Stimulated activated CD4-positive, alpha-beta T cell treated with anti-CD3 and anti-CD28 coated beads, Interleukin-12 subunit alpha, Interleukin-12 subunit beta, amount 100 ng/mL, for 24 hours (primary cell): ENCODE data around the gene CBLB.

Experiments used
- DNase-seq, 2 experiments: peaks; one replicate each; pipeline ENCODE4 v3.0.0-alpha.2; 2020; ENCODE audit warnings: low read depth in 2 of 2

CBLB gene

GRCh38 chr3:105688821-105689220 is 180.0 kb downstream of the CBLB start:
- DNase-seq = no peak

GRCh38 chr3:105686278-105686897 is 182.4 kb downstream of the CBLB start:
- no peak for DNase-seq

- DNase-seq = no peak
Measured at GRCh38 chr3:105679951-105680350, 188.9 kb downstream of the CBLB start.

GRCh38 chr3:105678017-105678416 is 190.8 kb downstream of the CBLB start:
- DNase-seq = no peak

GRCh38 chr3:105676621-105677300 is 192.1 kb downstream of the CBLB start:
- peak; percentile 21 to 25 for DNase-seq

- DNase-seq = no peak
Measured at GRCh38 chr3:105674437-105675065, 194.3 kb downstream of the CBLB start.

- no peak for DNase-seq
Measured at GRCh38 chr3:105672996-105673395, 195.8 kb downstream of the CBLB start.

GRCh38 chr3:105662306-105662705 is 206.5 kb downstream of the CBLB start:
- DNase-seq = no peak

- DNase-seq = no peak
Measured at GRCh38 chr3:105661461-105661860, 207.4 kb downstream of the CBLB start.

GRCh38 chr3:105656651-105657504 is 211.9 kb downstream of the CBLB start:
- DNase-seq = no peak

- no peak for DNase-seq
Measured at GRCh38 chr3:105653868-105654267, 214.9 kb downstream of the CBLB start.

- no peak for DNase-seq
Measured at GRCh38 chr3:105653166-105653565, 215.6 kb downstream of the CBLB start.

GRCh38 chr3:105649480-105649879 is 219.3 kb downstream of the CBLB start:
- no peak for DNase-seq

GRCh38 chr3:105647047-105647446 is 221.8 kb downstream of the CBLB start:
- DNase-seq = no peak

GRCh38 chr3:105639131-105639530 is 229.7 kb downstream of the CBLB start:
- no peak for DNase-seq

- no peak for DNase-seq
Measured at GRCh38 chr3:105634708-105635107, 234.1 kb downstream of the CBLB start.

- no peak for DNase-seq
Measured at GRCh38 chr3:105629718-105630117, 239.1 kb downstream of the CBLB start.

GRCh38 chr3:105626739-105627138 is 242.1 kb downstream of the CBLB start:
- DNase-seq = no peak

- no peak for DNase-seq
Measured at GRCh38 chr3:105622169-105622568, 246.6 kb downstream of the CBLB start.

GRCh38 chr3:105620236-105620635 is 248.6 kb downstream of the CBLB start:
- DNase-seq = no peak

- no peak for DNase-seq
Measured at GRCh38 chr3:105619651-105620050, 249.2 kb downstream of the CBLB start.

GRCh38 chr3:105618556-105618955 is 250.3 kb downstream of the CBLB start:
- no peak for DNase-seq
